ENCODE results near the gene ADRB1.

- no peak for TF ChIP-seq POLR2AphosphoS5 (IDR thresholded peaks at IDR 0.05; ENCODE audit: low read depth, low read length)
- TF ChIP-seq TAF1 (IDR thresholded peaks at IDR 0.05; ENCODE audit: borderline replicate concordance, insufficient read depth, low read length), result no peak
Measured at GRCh38 chr10:114058297-114058696, 14.6 kb downstream of the ADRB1 start.

Measured in PFSK-1 (cell line).